ENCODE measurements around the gene PORCN. TPM values are rescaled to one million over a fixed set of nuclear protein-coding genes. Genes with fewer than 3 reads are reported as not detected.

The PORCN gene
- total RNA-seq, 1 experiment from 2014 or later: 12.6 TPM

DNA sequence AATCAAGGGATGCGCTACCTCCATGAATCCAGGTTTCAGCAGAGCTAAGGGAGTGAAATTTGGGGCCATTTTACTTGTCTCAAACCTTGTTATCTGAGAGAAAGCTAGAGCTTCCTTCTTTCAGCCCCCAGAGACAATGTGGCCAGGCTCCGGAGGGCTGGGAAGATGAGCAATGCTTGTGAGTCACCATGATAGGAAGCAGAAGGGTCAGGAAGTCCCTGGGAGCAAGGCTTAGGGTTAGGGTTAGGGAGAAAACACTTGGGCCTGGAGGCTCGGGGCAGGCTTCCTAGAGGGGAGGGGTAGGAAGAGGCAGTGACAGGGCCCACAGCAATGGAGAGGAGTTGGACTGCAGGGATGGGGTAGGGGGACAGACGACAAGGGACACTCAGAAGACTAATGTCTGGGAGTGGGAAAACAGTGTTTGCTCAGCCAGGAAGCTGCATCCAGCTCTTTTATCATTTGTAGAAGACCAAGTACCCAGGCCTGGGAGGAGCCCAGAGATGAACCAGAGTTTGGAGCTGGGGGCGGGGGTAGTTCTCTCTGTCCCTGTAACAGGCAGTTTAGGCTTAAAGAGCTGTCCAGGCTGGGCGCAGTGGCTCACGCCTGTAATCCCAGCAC lies 16.4 kb upstream of the PORCN start:
- no peak overlapping the region for H3K56ac ChIP-seq (ENCODE audit: insufficient read length, low read depth, low read length)
- peaks cover 3% of the 10 kb centered on the region for H3K27me3 Mint-ChIP-seq (ENCODE audit: low read depth)
- TF ChIP-seq CTCF (conservative IDR thresholded peaks at IDR 0.05): no peak
- H2BK15ac ChIP-seq (ENCODE audit: low read depth, low read length): no peak overlapping the region
- 0 out of 4 replicates have a peak, but pooled peaks cover 0 to 2% of the 10 kb centered on the region in 2 experiments for H3K4me1 Mint-ChIP-seq
- no peaks in the 10 kb centered on the region for H4K20me1 ChIP-seq (ENCODE audit: control insufficient read depth, insufficient read depth, insufficient read length)
- H3K27me3 ChIP-seq (ENCODE audit: insufficient read depth, low read length): no peaks in the 10 kb centered on the region
- H3K23ac ChIP-seq (ENCODE audit: insufficient read length, low read depth, low read length): no peak overlapping the region
- H3K23me2 ChIP-seq (ENCODE audit: insufficient read length, low read depth, low read length, poor library complexity, severe bottlenecking): no peaks in the 10 kb centered on the region
- H3K18ac ChIP-seq (ENCODE audit: insufficient read length, low read depth, low read length): no peak overlapping the region
- WGBS (ENCODE audit: extremely low coverage, insufficient read length, low lambda C conversion rate): no CpG with 5 or more reads among the region's 7 CpGs
- no peak overlapping the region for H2AFZ ChIP-seq (ENCODE audit: low read length)
- H4K8ac ChIP-seq (replicated peaks; ENCODE audit: insufficient read length, low read depth, low read length): no peak overlapping the region
- peaks cover under 1 to 5% (median 4%) of the 10 kb centered on the region in 3 experiments for H3K36me3 Mint-ChIP-seq (ENCODE audit: insufficient read depth in 1 of 3, low read depth in 3 of 3)
- no peak overlapping the region for H2BK12ac ChIP-seq (ENCODE audit: insufficient read length, low read depth, low read length)
- H3K4me3 Mint-ChIP-seq: no peak overlapping the region
- H3K9ac ChIP-seq (ENCODE audit: extremely low read depth, insufficient read length, low read length): no peak overlapping the region
- no peak overlapping the region for H3K27ac Mint-ChIP-seq
- no peaks in the 10 kb centered on the region for H3K79me1 ChIP-seq (ENCODE audit: insufficient read depth, low read depth, low read length, poor library complexity, severe bottlenecking)
- no peak overlapping the region for H2BK120ac ChIP-seq (ENCODE audit: low read depth, low read length, poor library complexity, severe bottlenecking)
- DNase-seq: no peak
- no peaks in the 10 kb centered on the region for H3K79me2 ChIP-seq (ENCODE audit: insufficient read depth, low read length)
- H3T11ph ChIP-seq (ENCODE audit: low read length): no peak overlapping the region
- no peak overlapping the region for H2AK5ac ChIP-seq (ENCODE audit: insufficient read length, low read length)
- no peak overlapping the region for H3K14ac ChIP-seq (ENCODE audit: insufficient read depth, low read length)
- peaks cover 37% of the 10 kb centered on the region for H3K9me3 ChIP-seq (ENCODE audit: control insufficient read depth, low read depth, low read length)
- H4K5ac ChIP-seq (ENCODE audit: insufficient read length, low read depth, low read length): no peak overlapping the region
- no peak overlapping the region for H3K4ac ChIP-seq (ENCODE audit: low read depth, low read length)
- no peaks in the 10 kb centered on the region for H3K4me1 ChIP-seq (ENCODE audit: insufficient read depth, low read length)
- no peak overlapping the region for H2BK20ac ChIP-seq (ENCODE audit: low read depth, low read length, poor library complexity, severe bottlenecking)
- H3K27ac ChIP-seq (ENCODE audit: insufficient read length, low read depth, low read length): no peak overlapping the region
- H4K91ac ChIP-seq (ENCODE audit: insufficient read length, low read depth, low read length): no peak overlapping the region
- H3K9me3 Mint-ChIP-seq: peaks cover 70 to 79% of the 10 kb centered on the region in 2 experiments
- no peak overlapping the region for H2BK5ac ChIP-seq (ENCODE audit: insufficient read length, low read length)
- H3K4me2 ChIP-seq (ENCODE audit: insufficient read depth, insufficient read length, low read length): no peak overlapping the region

Data from H9 (cell line).